Uterus (tissue), 4 donors: Measurements from ENCODE around the gene FBXO34. TPM values are rescaled to one million over a fixed set of nuclear protein-coding genes. Genes with fewer than 3 reads are reported as not detected.

Source experiments
- DNase-seq, 2 donors: peaks; one replicate each; pipeline ENCODE4 v3.0.0-alpha.2; 2019 to 2020
- H3K27ac ChIP-seq, 2 donors: fragments of 200-600 bp; sonication (generic); 1 replicate in 1 of 2; 2 replicates in 1 of 2; pipeline ENCODE4 v1.5.1; 2016 to 2018
- H3K27me3 ChIP-seq, 2 donors: fragments of 200-600 bp; sonication (generic); one replicate each; pipeline ENCODE4 v1.5.1; 2018 to 2019; ENCODE audit warnings: control low read depth in 1 of 2
- H3K36me3 ChIP-seq, 2 donors: fragments of 200-600 bp; sonication (generic); one replicate each; pipeline ENCODE4 v1.5.1; 2019; ENCODE audit warnings: control low read depth in 1 of 2
- H3K4me1 ChIP-seq, 2 donors: fragments of 200-600 bp; sonication (generic); one replicate each; pipeline ENCODE4 v1.5.1; 2018 to 2019; ENCODE audit warnings: control low read depth in 1 of 2
- H3K4me3 ChIP-seq, 2 donors: fragments of 200-600 bp; sonication (generic); 1 replicate in 1 of 2; 2 replicates in 1 of 2; pipeline ENCODE4 v1.5.1; 2018 to 2019; ENCODE audit warnings: mild to moderate bottlenecking in 1 of 2
- H3K9me3 ChIP-seq, 2 donors: fragments of 200-600 bp; sonication (generic); one replicate each; pipeline ENCODE4 v1.5.1; 2019; ENCODE audit warnings: control low read depth in 1 of 2
- POLR2A ChIP-seq, 2 donors: fragments of 450-650 bp; IDR thresholded peaks; one replicate each; pipeline ENCODE4 v1.6.1; 2016; ENCODE audit warnings: antibody characterized with exemption in 2 of 2, mild to moderate bottlenecking in 1 of 2, moderate library complexity in 1 of 2
- intact Hi-C: fragments of 100-400 bp; cut with DNase I; formaldehyde crosslinking; loops from one replicate; pipeline ENCODE4 v1.15.1; 2023; ENCODE audit warnings: low total_unique reads
- total RNA-seq, 4 donors: library from RNA; depleted of rRNA in 3 of 4; stranded (reverse); fragments of >200 nt in 3 of 4; gene quantifications; one replicate each; pipeline versions ENCODE4 v1.1.0 to v1.2.4, GENCODE V29; 2014 to 2023
- TF ChIP-seq, protein P1 (sequence below), 4 experiments: fragments of 200-600 bp in 2 of 4; fragments of 450-650 bp in 2 of 4; sonication (generic) in 2 of 4; IDR thresholded peaks; one replicate each; pipeline ENCODE4 v1.5.1; 2016 to 2019; ENCODE audit warnings: antibody characterized with exemption in 4 of 4, mild to moderate bottlenecking in 2 of 4, moderate library complexity in 1 of 4
- donor health status: DM: yes; HTN: yes; CAD: no.

Gene FBXO34, protein sequence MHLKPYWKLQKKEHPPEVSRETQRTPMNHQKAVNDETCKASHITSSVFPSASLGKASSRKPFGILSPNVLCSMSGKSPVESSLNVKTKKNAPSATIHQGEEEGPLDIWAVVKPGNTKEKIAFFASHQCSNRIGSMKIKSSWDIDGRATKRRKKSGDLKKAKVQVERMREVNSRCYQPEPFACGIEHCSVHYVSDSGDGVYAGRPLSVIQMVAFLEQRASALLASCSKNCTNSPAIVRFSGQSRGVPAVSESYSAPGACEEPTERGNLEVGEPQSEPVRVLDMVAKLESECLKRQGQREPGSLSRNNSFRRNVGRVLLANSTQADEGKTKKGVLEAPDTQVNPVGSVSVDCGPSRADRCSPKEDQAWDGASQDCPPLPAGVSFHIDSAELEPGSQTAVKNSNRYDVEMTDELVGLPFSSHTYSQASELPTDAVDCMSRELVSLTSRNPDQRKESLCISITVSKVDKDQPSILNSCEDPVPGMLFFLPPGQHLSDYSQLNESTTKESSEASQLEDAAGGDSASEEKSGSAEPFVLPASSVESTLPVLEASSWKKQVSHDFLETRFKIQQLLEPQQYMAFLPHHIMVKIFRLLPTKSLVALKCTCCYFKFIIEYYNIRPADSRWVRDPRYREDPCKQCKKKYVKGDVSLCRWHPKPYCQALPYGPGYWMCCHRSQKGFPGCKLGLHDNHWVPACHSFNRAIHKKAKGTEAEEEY
- total RNA-seq: 10 to 100 TPM; 15.9 to 47.4 (median 20.3) TPM

DNA sequence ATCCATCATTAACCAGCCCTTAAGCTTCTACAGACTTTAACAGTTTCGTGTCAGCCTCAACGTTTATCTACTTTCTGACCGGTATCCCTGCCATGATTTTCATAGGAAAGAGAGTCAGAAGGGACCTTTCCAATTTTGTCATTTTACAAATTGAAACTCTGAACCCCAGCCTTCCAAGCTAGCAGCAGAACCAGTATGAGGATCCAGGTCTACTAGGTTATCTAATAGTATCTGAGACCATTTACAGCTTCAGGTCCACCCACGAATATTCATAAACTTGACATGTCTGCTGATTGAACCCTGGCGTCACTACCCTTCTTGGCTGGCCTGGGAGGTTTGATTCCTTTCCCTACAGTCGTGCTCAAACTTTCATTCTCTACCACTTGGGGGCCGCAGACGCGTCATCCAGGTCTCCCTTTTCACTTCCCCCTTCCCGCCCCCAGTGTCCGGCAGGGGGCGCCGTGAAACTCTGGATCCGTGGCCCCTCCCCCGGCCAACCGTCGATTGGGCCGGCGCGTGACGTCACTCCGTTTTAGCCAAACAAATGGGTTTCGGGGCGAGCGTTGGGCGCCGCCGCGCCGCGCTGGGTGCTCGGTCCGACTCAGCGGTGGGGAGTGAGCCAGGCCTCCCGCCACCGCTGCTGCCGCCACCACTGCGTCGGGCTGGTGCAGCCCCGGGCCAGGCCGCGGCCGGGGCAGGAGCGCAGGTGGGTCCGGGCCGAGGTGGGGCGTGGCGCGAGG, at the start of gene FBXO34:
TSS of gene FBXO34 (plus strand) at position 590 of the 740 bp plus-strand sequence. CDS start 78,970 bp downstream, outside the sequence.
- peak; percentile 99 for DNase-seq
- H3K4me1 ChIP-seq: peaks cover 0 to 8% of the 10 kb centered on the region in 2 donors
- peak within 1 kb of the TSS; percentile 80 to 89 for H3K27ac ChIP-seq
- intact Hi-C loops: no loop called here
- H3K36me3 ChIP-seq: no peaks in the 10 kb centered on the region
- no peaks in the 10 kb centered on the region for H3K27me3 ChIP-seq
- TF ChIP-seq, protein P1, sequence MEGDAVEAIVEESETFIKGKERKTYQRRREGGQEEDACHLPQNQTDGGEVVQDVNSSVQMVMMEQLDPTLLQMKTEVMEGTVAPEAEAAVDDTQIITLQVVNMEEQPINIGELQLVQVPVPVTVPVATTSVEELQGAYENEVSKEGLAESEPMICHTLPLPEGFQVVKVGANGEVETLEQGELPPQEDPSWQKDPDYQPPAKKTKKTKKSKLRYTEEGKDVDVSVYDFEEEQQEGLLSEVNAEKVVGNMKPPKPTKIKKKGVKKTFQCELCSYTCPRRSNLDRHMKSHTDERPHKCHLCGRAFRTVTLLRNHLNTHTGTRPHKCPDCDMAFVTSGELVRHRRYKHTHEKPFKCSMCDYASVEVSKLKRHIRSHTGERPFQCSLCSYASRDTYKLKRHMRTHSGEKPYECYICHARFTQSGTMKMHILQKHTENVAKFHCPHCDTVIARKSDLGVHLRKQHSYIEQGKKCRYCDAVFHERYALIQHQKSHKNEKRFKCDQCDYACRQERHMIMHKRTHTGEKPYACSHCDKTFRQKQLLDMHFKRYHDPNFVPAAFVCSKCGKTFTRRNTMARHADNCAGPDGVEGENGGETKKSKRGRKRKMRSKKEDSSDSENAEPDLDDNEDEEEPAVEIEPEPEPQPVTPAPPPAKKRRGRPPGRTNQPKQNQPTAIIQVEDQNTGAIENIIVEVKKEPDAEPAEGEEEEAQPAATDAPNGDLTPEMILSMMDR (IDR thresholded peaks at IDR 0.05): peak; percentile 99
- peak; percentile 96 to 98 for TF ChIP-seq POLR2A (IDR thresholded peaks at IDR 0.05)
- H3K4me3 ChIP-seq: peak within 1 kb of the TSS; percentile 80 to 82
- no peaks in the 10 kb centered on the region for H3K9me3 ChIP-seq

DNA sequence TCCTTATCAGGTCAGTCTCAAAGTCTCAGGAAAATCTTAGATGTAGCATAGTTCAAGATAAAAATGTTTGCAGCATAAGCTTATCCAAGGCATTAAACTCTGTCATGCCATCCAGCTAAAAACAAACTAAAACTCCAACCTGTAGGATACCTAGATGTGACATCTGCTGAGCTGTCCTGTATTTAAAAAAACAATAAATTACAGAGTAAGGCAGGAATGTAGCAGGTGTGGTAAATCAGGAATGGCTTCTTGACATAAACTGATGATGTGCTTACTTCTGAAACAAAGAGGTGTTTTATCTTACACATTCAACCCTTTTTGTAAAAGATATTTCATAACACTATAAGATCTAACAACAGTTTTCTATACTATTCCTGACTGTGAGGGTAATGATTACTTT, 49.3 kb upstream of the FBXO34 start:
- TF ChIP-seq, protein P1 (IDR thresholded peaks at IDR 0.05): no peak
- no peak for TF ChIP-seq POLR2A (IDR thresholded peaks at IDR 0.05)
- Histone ChIP-seq H3K27ac (no peak overlapping the region), H3K27me3 (no peaks in the 10 kb centered on the region), H3K36me3 (no peaks in the 10 kb centered on the region), H3K9me3 (peaks cover 0 to 8% of the 10 kb centered on the region in 2 donors), H3K4me3 (no peak overlapping the region), H3K4me1 (no peaks in the 10 kb centered on the region)
- intact Hi-C loops: no loop called here
- DNase-seq: no peak

DNA sequence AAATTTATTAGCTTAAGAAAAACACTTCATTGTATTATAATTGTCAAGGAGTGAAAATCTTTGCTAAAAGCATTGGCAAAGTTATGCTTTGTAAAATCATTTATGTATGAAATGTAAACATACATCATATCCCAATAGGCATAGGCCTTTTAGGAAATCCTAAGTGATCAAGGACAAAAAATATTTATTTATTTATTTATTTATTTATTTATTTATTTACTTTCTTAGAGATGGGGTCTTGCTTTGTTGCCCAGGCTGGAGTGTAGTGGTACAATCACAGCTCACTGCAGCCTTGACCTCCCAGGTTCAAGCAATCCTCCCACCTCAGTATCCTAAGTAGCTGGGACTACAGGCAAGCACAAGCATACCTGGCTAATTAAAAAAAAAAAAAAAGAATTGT, 47.9 kb upstream of the FBXO34 start:
- H3K4me1 ChIP-seq: no peaks in the 10 kb centered on the region
- H3K4me3 ChIP-seq: no peak overlapping the region
- H3K36me3 ChIP-seq: no peaks in the 10 kb centered on the region
- no peaks in the 10 kb centered on the region for H3K27me3 ChIP-seq
- peaks cover 0 to 9% of the 10 kb centered on the region in 2 donors for H3K9me3 ChIP-seq
- no peak overlapping the region for H3K27ac ChIP-seq
- DNase-seq: no peak
- TF ChIP-seq, protein P1 (IDR thresholded peaks at IDR 0.05): no peak
- no peak for TF ChIP-seq POLR2A (IDR thresholded peaks at IDR 0.05)
- intact Hi-C loops: no loop called here

DNA sequence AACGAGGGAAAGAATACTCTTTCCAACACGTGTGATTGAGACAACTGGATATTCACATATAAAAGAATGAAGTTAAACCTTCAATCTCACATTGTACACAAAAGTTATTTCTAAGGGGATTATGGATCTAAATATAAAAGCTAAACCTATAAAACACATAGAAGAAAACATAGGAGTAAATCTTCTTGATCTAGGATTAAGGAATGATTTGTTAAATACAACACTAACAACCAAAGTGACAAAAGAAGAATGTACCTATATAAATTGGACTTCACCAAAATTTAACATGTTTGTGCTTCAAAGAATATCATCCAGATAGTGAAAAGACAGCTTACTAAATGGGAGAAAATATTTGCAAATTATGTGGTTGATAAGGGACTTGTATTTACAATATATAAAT, 43.0 kb upstream of the FBXO34 start:
- H3K9me3 ChIP-seq: peaks cover 0 to 9% of the 10 kb centered on the region in 2 donors
- no peaks in the 10 kb centered on the region for H3K36me3 ChIP-seq
- H3K27me3 ChIP-seq: no peaks in the 10 kb centered on the region
- intact Hi-C loops: no loop called here
- no peak for DNase-seq
- no peak overlapping the region for H3K4me3 ChIP-seq
- no peak overlapping the region for H3K27ac ChIP-seq
- TF ChIP-seq, protein P1 (IDR thresholded peaks at IDR 0.05): no peak
- no peak for TF ChIP-seq POLR2A (IDR thresholded peaks at IDR 0.05)
- H3K4me1 ChIP-seq: no peaks in the 10 kb centered on the region
